GM21576 (cell line): ENCODE results near the gene KIF1B.
"Not testable (repeated sequence)": the region's sequence is repeated elsewhere in the genome, so short reads cannot be mapped to it uniquely, and the experiment has no call there.

ENCODE experiments used
- ATAC-seq: cut with Tn5 transposase; IDR thresholded peaks from one replicate; pipeline ENCODE4 v1.9.1; 2021; ENCODE audit warnings: mild to moderate bottlenecking, moderate library complexity; ENCODE audit not compliant: unreplicated experiment

The KIF1B gene

DNA sequence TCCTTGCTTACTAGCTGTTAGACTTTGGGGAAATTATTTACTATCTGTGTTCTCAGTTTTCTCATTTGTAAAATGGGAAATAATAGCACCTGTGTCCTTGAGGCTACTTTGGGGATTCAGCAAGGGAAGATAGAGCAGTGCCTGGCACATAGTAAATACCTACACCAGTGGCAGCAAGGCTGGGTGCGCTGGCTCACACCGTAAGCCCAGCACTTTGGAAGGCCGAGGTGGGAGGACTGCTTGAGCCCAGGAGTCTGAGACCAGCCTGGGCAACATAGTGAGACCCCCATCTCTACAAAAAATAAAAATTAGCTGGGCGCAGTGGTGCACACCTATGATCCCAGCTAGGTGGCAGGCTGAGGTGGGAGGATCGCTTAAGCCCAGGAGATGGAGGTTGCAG is 211.3 kb downstream of the KIF1B start:
- ATAC-seq: no peak

DNA sequence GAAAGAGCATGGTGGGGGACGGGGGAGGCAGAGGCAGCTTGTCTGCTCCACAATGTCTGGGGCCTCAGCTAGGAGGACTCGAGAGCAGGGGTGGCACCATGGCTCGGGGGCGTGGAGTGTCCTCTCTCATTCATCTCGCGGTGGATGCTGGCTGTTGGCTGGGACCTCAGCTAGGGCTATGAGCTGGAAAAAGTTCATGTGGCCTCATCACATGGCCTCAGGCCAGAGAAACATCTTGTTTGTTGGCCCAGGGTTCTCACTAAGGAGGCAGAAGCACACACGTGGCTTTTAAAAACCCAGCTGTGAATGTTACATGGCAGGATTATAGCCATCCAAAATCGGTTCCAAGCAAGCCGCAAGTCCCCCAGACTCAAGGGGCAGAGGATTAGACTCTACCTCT is 213.7 kb downstream of the KIF1B start:
- ATAC-seq: no peak

DNA sequence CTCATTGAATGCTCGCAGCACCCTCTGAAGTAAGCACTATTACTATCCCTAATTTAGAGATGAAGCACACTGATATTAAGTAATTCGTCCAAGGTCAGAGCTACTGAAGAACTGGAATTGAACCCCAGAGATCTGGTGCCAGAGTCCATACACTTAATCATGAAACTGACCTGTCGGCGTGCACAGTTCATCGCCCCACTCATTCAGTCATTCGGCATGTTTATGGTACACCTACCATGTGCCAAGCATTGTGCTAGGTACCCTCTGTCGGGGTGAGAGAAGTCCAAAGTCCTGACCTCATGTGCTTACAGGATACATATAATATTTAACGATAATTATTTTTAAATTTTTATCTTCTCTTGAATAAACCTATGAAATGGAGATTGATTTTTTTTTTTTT is 214.3 kb downstream of the KIF1B start:
- no peak for ATAC-seq

DNA sequence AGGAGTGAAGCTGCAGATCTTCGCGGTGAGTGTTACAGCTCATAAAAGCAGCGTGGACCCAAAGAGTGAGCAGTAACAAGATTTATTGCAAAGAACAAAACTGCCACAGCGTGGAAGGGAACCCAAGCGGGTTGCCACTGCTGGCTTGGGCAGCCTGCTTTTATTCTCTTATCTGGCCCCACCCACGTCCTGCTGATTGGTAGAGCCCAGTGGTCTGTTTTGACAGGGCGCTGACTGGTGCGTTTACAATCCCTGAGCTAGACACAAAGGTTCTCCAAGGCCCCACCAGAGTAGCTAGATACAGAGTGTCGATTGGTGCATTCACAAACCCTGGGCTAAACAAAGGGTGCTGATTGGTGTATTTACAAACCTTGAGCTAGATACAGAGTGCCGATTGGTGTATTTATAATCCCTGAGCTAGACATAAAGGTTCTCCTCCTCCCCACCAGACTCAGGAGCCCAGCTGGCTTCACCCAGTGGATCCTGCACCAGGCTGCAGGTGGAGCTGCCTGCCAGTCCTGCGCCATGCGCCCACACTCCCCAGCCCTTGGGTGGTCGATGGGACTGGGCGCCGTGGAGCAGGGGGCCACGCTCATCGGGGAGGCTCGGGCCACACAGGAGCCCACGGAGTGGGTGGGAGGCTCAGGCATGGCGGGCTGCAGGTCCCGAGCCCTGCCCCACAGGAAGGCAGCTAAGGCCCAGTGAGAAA is 215.6 kb downstream of the KIF1B start:
- not testable (repeated sequence) for ATAC-seq

DNA sequence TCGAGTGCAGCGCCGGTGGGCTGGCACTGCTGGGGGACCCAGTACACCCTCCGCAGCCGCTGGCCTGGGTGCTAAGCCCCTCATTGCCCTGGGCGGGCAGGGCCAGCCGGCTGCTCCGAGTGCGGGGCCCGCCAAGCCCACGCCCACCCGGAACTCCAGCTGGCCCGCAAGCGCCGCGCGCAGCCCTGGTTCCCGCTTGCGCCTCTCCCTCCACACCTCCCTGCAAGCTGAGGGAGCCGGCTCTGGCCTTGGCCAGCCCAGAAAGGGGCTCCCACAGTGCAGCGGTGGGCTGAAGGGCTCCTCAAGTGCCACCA is 216.1 kb downstream of the KIF1B start:
- ATAC-seq: not testable (repeated sequence)

DNA sequence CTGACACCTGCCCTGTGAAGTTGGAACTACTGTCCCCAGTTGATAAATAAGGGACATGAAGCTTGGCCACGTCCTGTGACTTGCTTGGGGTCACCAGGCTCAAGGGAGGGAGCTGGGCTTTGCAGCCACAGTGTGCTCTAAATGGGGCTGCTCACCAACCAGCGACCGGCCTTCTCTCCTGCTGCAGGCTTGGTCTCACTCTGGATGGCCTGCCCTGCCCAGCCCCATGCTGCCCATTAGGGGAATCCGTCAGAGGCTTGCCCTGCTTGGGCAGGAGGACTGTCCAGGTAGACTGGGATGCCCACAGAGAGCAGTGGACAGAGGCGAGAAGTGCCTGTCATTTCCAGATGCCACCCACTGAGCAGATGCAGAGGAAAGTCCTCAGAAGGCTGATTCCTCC is 218.6 kb downstream of the KIF1B start:
- ATAC-seq: no peak

DNA sequence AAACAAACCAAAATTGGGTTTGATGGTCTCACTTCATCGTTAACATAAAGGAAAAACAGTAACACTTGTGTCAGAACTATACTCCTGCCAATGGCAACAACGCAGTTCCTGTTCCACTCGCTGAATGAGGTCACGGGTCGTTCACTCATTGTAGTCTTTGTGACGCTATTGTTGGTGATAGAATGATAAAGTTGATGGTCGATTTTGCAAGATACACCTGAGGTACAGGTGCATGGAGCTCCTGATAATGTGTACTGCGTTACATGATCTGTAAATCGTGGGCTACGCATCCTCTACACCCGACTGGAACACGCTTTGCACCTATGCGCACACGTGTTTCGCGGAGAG is 219.5 kb downstream of the KIF1B start:
- ATAC-seq: peak; percentile 9

DNA sequence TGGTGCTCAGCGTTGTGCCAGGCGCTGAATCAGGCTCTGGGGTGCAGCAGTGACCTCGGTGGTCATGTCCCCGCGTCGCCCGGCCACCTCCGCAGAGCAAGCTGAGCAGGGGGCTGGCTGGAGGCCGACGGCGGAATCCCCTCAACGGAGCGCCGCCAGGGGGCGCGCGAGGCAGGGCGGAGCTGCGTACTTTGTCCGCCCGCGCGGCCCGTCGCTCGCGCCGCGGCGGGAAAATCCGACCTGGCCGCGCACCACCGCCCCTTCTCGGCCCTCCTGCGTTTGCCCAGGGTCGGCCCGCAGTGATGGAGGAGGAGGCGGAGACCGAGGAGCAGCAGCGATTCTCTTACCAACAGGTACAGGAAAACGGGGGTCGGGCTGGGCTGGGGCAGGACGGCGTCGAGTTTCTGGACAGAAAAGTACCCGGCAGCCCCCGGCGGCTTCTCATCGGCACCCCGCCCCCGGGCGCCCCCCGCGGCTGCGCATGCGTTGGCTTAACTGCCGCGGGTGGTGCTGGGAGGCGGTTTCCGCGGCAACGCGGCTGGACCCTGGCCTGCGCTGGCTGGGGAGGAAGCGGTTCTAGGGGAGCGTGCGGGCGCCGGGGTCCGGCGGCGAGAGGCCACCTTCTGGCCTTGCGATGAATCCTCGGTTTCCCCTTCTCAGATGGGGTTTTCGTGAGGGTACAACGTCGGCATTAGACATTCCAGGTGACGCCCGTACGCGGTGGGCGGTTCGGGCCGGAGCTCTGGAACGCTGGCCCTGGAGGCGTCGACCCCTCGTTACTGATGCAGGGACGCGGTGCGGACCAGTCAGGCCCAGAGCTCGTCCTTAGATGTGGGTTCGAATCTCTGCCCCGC is 220.1 kb downstream of the KIF1B start, which contains the start of gene CENPS:
CENPS (plus strand) TSS at position 218 of the 854 bp plus-strand sequence; CDS start at position 303, 85 bp downstream.
- peak; percentile 70 for ATAC-seq
